ENCODE results near the gene SMAD5. TPM values are rescaled to one million over a fixed set of nuclear protein-coding genes. Genes with fewer than 3 reads are reported as not detected.

SMAD5 gene
- total and polyA plus RNA-seq, 2 of the 4 experiments (the other 2 are of a cell fraction) = 37.4 to 101 TPM

GRCh38 chr5:136113606-136114005 is 19.0 kb upstream of the SMAD5 start:
- Histone ChIP-seq H3K9me1 (ENCODE audit: insufficient read depth, low read length) (no peaks in the 10 kb centered on the region), H3K79me1 (ENCODE audit: low read depth in 1 of 2, low read length in 2 of 2) (no peaks in the 10 kb centered on the region), H4K91ac (ENCODE audit: insufficient read depth, low read depth, low read length) (no peak overlapping the region), H3K4me3 (ENCODE audit: insufficient read depth, low read depth, low read length) (no peak overlapping the region), H2BK5ac (ENCODE audit: low read depth, low read length, poor library complexity, severe bottlenecking) (no peak overlapping the region), H3K9ac (ENCODE audit: low read depth, low read length) (no peak overlapping the region), H3K4me2 (ENCODE audit: low read depth, low read length) (no peak overlapping the region), H2BK20ac (ENCODE audit: low read depth, low read length) (no peak overlapping the region), H3K27me3 (ENCODE audit: control insufficient read depth, insufficient read depth, low read length) (peaks cover 38% of the 10 kb centered on the region), H2AFZ (replicated peaks; ENCODE audit: low read length, poor library complexity) (no peak overlapping the region), H3K4ac (ENCODE audit: low read depth, low read length) (no peak overlapping the region), H2AK5ac (ENCODE audit: low read depth, low read length) (no peak overlapping the region), H3K27ac (ENCODE audit: insufficient read depth, low read length) (no peak overlapping the region), H4K20me1 (ENCODE audit: insufficient read depth, low read length) (no peaks in the 10 kb centered on the region), H3K4me1 (ENCODE audit: control insufficient read depth, insufficient read depth, low read length) (no peaks in the 10 kb centered on the region), H3K23ac (ENCODE audit: low read depth, low read length) (no peak overlapping the region), H3K14ac (replicated peaks; ENCODE audit: low read depth, low read length) (no peak overlapping the region), H4K8ac (ENCODE audit: low read depth in 2 of 2, low read length in 2 of 2) (no peak overlapping the region), H3K56ac (ENCODE audit: extremely low read depth, insufficient read depth, low read length) (no peak overlapping the region), H3K18ac (ENCODE audit: low read depth, low read length) (no peak overlapping the region), H3K36me3 (ENCODE audit: control insufficient read depth, insufficient read depth, low read length) (no peaks in the 10 kb centered on the region), H4K5ac (ENCODE audit: low read depth, low read length) (no peak overlapping the region), H2AK9ac (replicated peaks; ENCODE audit: low read depth, low read length, poor library complexity) (peak overlapping the region; percentile 3), H2BK15ac (ENCODE audit: low read depth, low read length) (no peak overlapping the region), H2BK120ac (ENCODE audit: low read depth, low read length) (no peak overlapping the region), H3K9me3 (ENCODE audit: control insufficient read depth, insufficient read depth, low read length) (no peaks in the 10 kb centered on the region)
- intact Hi-C loops (cut with micrococcal nuclease) (no loop called here), dilution Hi-C loops (cut with HindIII; ENCODE audit: low sequenced_read_pairs, unreplicated experiment) (no loop called here), in situ Hi-C loops (cut with MboI; ENCODE audit: low sequenced_read_pairs) (loop anchor here (25.0 kb wide), 1 partner anchor 451 kb away; no protein-coding TSS in a partner anchor)
- CTCF ChIA-PET = interaction anchor here (0.6 kb wide), 1 partner anchor 15 kb away, joined by 3 read pairs; no protein-coding TSS in a partner anchor
- TF ChIP-seq POLR2A (IDR thresholded peaks at IDR 0.05; ENCODE audit: low read depth, low read length) (no peak), MXI1 (IDR thresholded peaks at IDR 0.05; ENCODE audit: borderline replicate concordance, low read depth, low read length) (no peak), RFX5 (IDR thresholded peaks at IDR 0.05; ENCODE audit: low read depth, low read length) (no peak), CHD1 (IDR thresholded peaks at IDR 0.05; ENCODE audit: low read depth, low read length) (no peak), CEBPB (IDR thresholded peaks at IDR 0.05; ENCODE audit: low read depth, low read length) (no peak), MAFK (IDR thresholded peaks at IDR 0.05; ENCODE audit: low read depth, low read length) (no peak), BHLHE40 (IDR thresholded peaks at IDR 0.05; ENCODE audit: low read depth, low read length) (no peak), SMC3 (IDR thresholded peaks at IDR 0.05; ENCODE audit: low read depth, low read length) (no peak), RAD21 (IDR thresholded peaks at IDR 0.05; ENCODE audit: low read length) (no peak), RCOR1 (IDR thresholded peaks at IDR 0.05; ENCODE audit: insufficient replicate concordance, low read length) (no peak)
- 60% methylated on average over 1 of the region's 2 CpGs; no CpG with 5 or more reads in 1 of the 2 experiments for WGBS, 2 experiments (ENCODE audit: extremely low coverage in 2 of 2, insufficient read length in 1 of 2)
- BruUV-seq (replicated peaks) = no TSS peak
- no peak for DNase-seq
- POLR2A ChIA-PET (ENCODE audit: unreplicated experiment) = no interaction called here
- no peak for ATAC-seq (ENCODE audit: low read depth)
